GM12891 (cell line): Measurements from ENCODE around the gene GSTA5.

ENCODE experiments used
- PAX5 ChIP-seq: IDR thresholded peaks from 2 replicates; pipeline ENCODE4 v1.6.1; 2011; ENCODE audit warnings: low read length, moderate library complexity, mild to moderate bottlenecking; ENCODE audit not compliant: insufficient read depth, severe bottlenecking
- POLR2A ChIP-seq: IDR thresholded peaks from 2 replicates; pipeline ENCODE4 v1.6.1; 2011; ENCODE audit warnings: low read depth, low read length, control low read depth
- POLR2AphosphoS5 ChIP-seq: IDR thresholded peaks from 2 replicates; pipeline ENCODE4 v1.6.1; 2011; ENCODE audit warnings: low read depth, low read length, control low read depth
- SPI1 ChIP-seq: IDR thresholded peaks from 2 replicates; pipeline ENCODE4 v1.6.1; 2011; ENCODE audit warnings: low read depth, low read length, control low read depth
- TAF1 ChIP-seq: IDR thresholded peaks from 2 replicates; pipeline ENCODE4 v1.6.1; 2011; ENCODE audit warnings: low read depth, low read length, control low read depth

DNA sequence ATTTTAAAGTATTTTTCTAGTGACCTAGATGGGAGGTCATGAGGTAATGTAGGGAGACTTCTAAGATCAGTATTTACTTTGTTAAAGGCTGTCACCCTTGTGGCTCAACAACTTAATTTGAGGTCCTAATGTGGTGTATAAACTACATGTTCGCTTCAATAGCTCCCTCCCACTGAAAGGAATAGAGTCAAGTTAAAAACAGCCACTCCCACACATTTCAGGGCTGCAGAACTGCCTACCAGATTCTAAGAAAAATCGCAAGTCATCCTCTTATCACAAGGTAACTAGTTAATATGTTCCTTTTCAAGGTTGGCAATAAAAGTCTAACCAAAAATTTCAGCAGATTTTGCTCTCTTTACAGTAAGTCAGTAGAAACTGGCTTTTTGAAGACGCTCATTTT is 52.1 kb downstream of the GSTA5 start:
- TF ChIP-seq POLR2AphosphoS5 (no peak), PAX5 (no peak), POLR2A (no peak), SPI1 (no peak), TAF1 (no peak)
